Raji (cell line): ENCODE data around the gene CNTLN.

Experiments
- POLR2A ChIP-seq: IDR thresholded peaks from 2 replicates; pipeline ENCODE4 v1.6.1; 2011; ENCODE audit warnings: low read depth, low read length, control low read depth; ENCODE audit not compliant: insufficient read depth

CNTLN gene

GRCh38 chr9:17349831-17350230 lies 215.0 kb downstream of the CNTLN start:
- no peak for TF ChIP-seq POLR2A

- TF ChIP-seq POLR2A = no peak
Measured at GRCh38 chr9:17361378-17361777, 226.5 kb downstream of the CNTLN start.

- TF ChIP-seq POLR2A = no peak
Measured at GRCh38 chr9:17367035-17367434, 232.2 kb downstream of the CNTLN start.

- TF ChIP-seq POLR2A = no peak
Measured at GRCh38 chr9:17380126-17380861, 245.5 kb downstream of the CNTLN start.

- no peak for TF ChIP-seq POLR2A
Measured at GRCh38 chr9:17387565-17387964, 252.7 kb downstream of the CNTLN start.

- no peak for TF ChIP-seq POLR2A
Measured at GRCh38 chr9:17389026-17389425, 254.2 kb downstream of the CNTLN start.

- no peak for TF ChIP-seq POLR2A
Measured at GRCh38 chr9:17394881-17395510, 260.2 kb downstream of the CNTLN start.

- TF ChIP-seq POLR2A = no peak
Measured at GRCh38 chr9:17398350-17398749, 263.5 kb downstream of the CNTLN start.

- TF ChIP-seq POLR2A = no peak
Measured at GRCh38 chr9:17401858-17402257, 267.0 kb downstream of the CNTLN start.

- TF ChIP-seq POLR2A = no peak
Measured at GRCh38 chr9:17402309-17402708, 267.5 kb downstream of the CNTLN start.

GRCh38 chr9:17403539-17403938 lies 268.7 kb downstream of the CNTLN start:
- TF ChIP-seq POLR2A = no peak

GRCh38 chr9:17414986-17415385 lies 280.1 kb downstream of the CNTLN start:
- no peak for TF ChIP-seq POLR2A

GRCh38 chr9:17422994-17423680 lies 288.3 kb downstream of the CNTLN start:
- TF ChIP-seq POLR2A = no peak

- no peak for TF ChIP-seq POLR2A
Measured at GRCh38 chr9:17423681-17424011, 288.8 kb downstream of the CNTLN start.

GRCh38 chr9:17425384-17425783 lies 290.5 kb downstream of the CNTLN start:
- TF ChIP-seq POLR2A = no peak

- no peak for TF ChIP-seq POLR2A
Measured at GRCh38 chr9:17433526-17433925, 298.7 kb downstream of the CNTLN start.
